Measurements from ENCODE around the gene CCDC80.

The CCDC80 gene

GRCh38 chr3:112633757-112634156 is 7.2 kb downstream of the CCDC80 start:
- DNase-seq (ENCODE audit: low spot score) = no peak

GRCh38 chr3:112633191-112633590 is 7.8 kb downstream of the CCDC80 start:
- no peak for DNase-seq (ENCODE audit: low spot score)

- no peak for DNase-seq (ENCODE audit: low spot score)
Measured at GRCh38 chr3:112632596-112632995, 8.3 kb downstream of the CCDC80 start.

GRCh38 chr3:112631257-112631656 is 9.7 kb downstream of the CCDC80 start:
- DNase-seq (ENCODE audit: low spot score) = no peak

- DNase-seq (ENCODE audit: low spot score) = peak; percentile 81
Measured at GRCh38 chr3:112629425-112629824, 11.5 kb downstream of the CCDC80 start.

GRCh38 chr3:112627919-112628466 is 12.9 kb downstream of the CCDC80 start:
- no peak for DNase-seq (ENCODE audit: low spot score)

- DNase-seq (ENCODE audit: low spot score) = no peak
Measured at GRCh38 chr3:112627419-112627818, 13.5 kb downstream of the CCDC80 start.

GRCh38 chr3:112623717-112624116 is 17.2 kb downstream of the CCDC80 start:
- DNase-seq (ENCODE audit: low spot score) = no peak

GRCh38 chr3:112623213-112623612 is 17.7 kb downstream of the CCDC80 start:
- DNase-seq (ENCODE audit: low spot score) = no peak

GRCh38 chr3:112619295-112619694 is 21.6 kb downstream of the CCDC80 start:
- DNase-seq (ENCODE audit: low spot score) = no peak

- DNase-seq (ENCODE audit: low spot score) = no peak
Measured at GRCh38 chr3:112617285-112617684, 23.7 kb downstream of the CCDC80 start.

GRCh38 chr3:112615989-112616731 is 24.8 kb downstream of the CCDC80 start:
- no peak for DNase-seq (ENCODE audit: low spot score)

GRCh38 chr3:112611752-112612515 is 29.0 kb downstream of the CCDC80 start:
- DNase-seq (ENCODE audit: low spot score) = no peak

- DNase-seq (ENCODE audit: low spot score) = peak; percentile 28
Measured at GRCh38 chr3:112610121-112610520, 30.8 kb downstream of the CCDC80 start.

GRCh38 chr3:112607863-112608262 is 33.1 kb downstream of the CCDC80 start:
- DNase-seq (ENCODE audit: low spot score) = no peak

- DNase-seq (ENCODE audit: low spot score) = no peak
Measured at GRCh38 chr3:112606098-112606497, 34.8 kb downstream of the CCDC80 start.

GRCh38 chr3:112605285-112605684 is 35.7 kb downstream of the CCDC80 start:
- peak; percentile 59 for DNase-seq (ENCODE audit: low spot score)

GRCh38 chr3:112604536-112604935 is 36.4 kb downstream of the CCDC80 start:
- DNase-seq (ENCODE audit: low spot score) = no peak

GRCh38 chr3:112602217-112602838 is 38.6 kb downstream of the CCDC80 start:
- no peak for DNase-seq (ENCODE audit: low spot score)

GRCh38 chr3:112598731-112599130 is 42.2 kb downstream of the CCDC80 start:
- no peak for DNase-seq (ENCODE audit: low spot score)

GRCh38 chr3:112597945-112598344 is 43.0 kb downstream of the CCDC80 start:
- no peak for DNase-seq (ENCODE audit: low spot score)

GRCh38 chr3:112594856-112595255 is 46.1 kb downstream of the CCDC80 start:
- DNase-seq (ENCODE audit: low spot score) = no peak

GRCh38 chr3:112593258-112593657 is 47.7 kb downstream of the CCDC80 start:
- DNase-seq (ENCODE audit: low spot score) = no peak

All from RKO (cell line).